H1 (cell line): ENCODE data around the gene NOS3. TPM values are rescaled to one million over a fixed set of nuclear protein-coding genes. Genes with fewer than 3 reads are reported as not detected.
A peak's percentile ranks its signal among the peaks of the same experiment; 100 is the strongest.

Experiments
- CTCF ChIA-PET: fragments of 300-600 bp; sonication (Branson Sonifier 250); formaldehyde crosslinking; loops from one replicate; lab custom pipeline; 2021; ENCODE audit not compliant: partially characterized antibody; lab: Charles Lee
- POLR2A ChIA-PET: fragments of 300-600 bp; sonication (Branson Sonifier 250); formaldehyde crosslinking; loops from one replicate; lab custom pipeline; 2021; ENCODE audit warnings: inconsistent platforms; ENCODE audit not compliant: partially characterized antibody; lab: Charles Lee
- DNase-seq, 2 experiments: peaks; one replicate each; pipeline versions ENCODE4 v3.0.0 to v3.0.0-alpha.2; 2010 to 2022; ENCODE audit warnings: low spot score in 2 of 2, low read depth in 1 of 2, mixed read lengths in 1 of 2
- FAIRE-seq: peaks from 2 replicates; lab custom pipeline; 2011; peaks lifted over from hg19 to GRCh38; lab: Jason Lieb, UNC
- H2AFZ ChIP-seq: 2 replicates; pipeline ENCODE4 v1.8.1; 2012; ENCODE audit warnings: low read length, inconsistent platforms
- H2AK5ac ChIP-seq: 2 replicates; pipeline ENCODE4 v1.6.1; 2013; ENCODE audit warnings: low read depth, low read length
- H2BK120ac ChIP-seq: replicated peaks from 2 replicates; pipeline ENCODE3; 2013; ENCODE audit warnings: low read depth, low read length, inconsistent platforms
- H2BK12ac ChIP-seq: 2 replicates; pipeline ENCODE4 v1.6.1; 2013; ENCODE audit warnings: low read depth, low read length
- H2BK15ac ChIP-seq: 2 replicates; pipeline ENCODE4 v1.6.1; 2013; ENCODE audit warnings: low read length
- H2BK20ac ChIP-seq: 2 replicates; pipeline ENCODE4 v1.6.1; 2013; ENCODE audit warnings: low read length
- H2BK5ac ChIP-seq: 2 replicates; pipeline ENCODE4 v1.6.1; 2013; ENCODE audit warnings: low read depth, low read length
- H3K14ac ChIP-seq: 2 replicates; pipeline ENCODE4 v1.6.1; 2013; ENCODE audit warnings: inconsistent platforms; ENCODE audit not compliant: insufficient read length
- H3K18ac ChIP-seq: 2 replicates; pipeline ENCODE4 v1.6.1; 2013; ENCODE audit warnings: low read length; ENCODE audit errors: extremely low read depth
- H3K23ac ChIP-seq: 2 replicates; pipeline ENCODE4 v1.6.1; 2013; ENCODE audit warnings: inconsistent platforms; ENCODE audit not compliant: insufficient read length
- H3K23me2 ChIP-seq: 2 replicates; pipeline ENCODE4 v1.6.1; 2013; ENCODE audit warnings: low read depth, low read length
- H3K27ac ChIP-seq: 2 replicates; pipeline ENCODE4 v1.6.1; 2011; ENCODE audit warnings: low read depth, low read length, inconsistent platforms
- H3K27me3 ChIP-seq, 4 experiments: replicated peaks in 1 of 4; 1 replicate in 1 of 4; 2 replicates in 3 of 4; pipeline versions ENCODE4 v1.6.1 to v1.8.1; 2011 to 2013; ENCODE audit warnings: low read length in 3 of 4, mild to moderate bottlenecking in 3 of 4, inconsistent platforms in 2 of 4, mixed read lengths in 2 of 4, moderate library complexity in 1 of 4; ENCODE audit not compliant: control insufficient read depth in 3 of 4, insufficient read depth in 3 of 4; ENCODE audit errors: extremely low read depth in 1 of 4
- H3K36me3 ChIP-seq, 4 experiments: 2 replicates each; pipeline versions ENCODE4 v1.6.1 to v1.8.1; 2011 to 2013; ENCODE audit warnings: mild to moderate bottlenecking in 4 of 4, low read length in 3 of 4, moderate library complexity in 2 of 4, control low read depth in 1 of 4, inconsistent platforms in 1 of 4; ENCODE audit not compliant: insufficient read depth in 4 of 4, control insufficient read depth in 2 of 4
- H3K4ac ChIP-seq: replicated peaks from 2 replicates; pipeline ENCODE3; 2013; ENCODE audit warnings: low read length, low read depth, mixed read lengths, inconsistent platforms; ENCODE audit not compliant: insufficient read length
- H3K4me1 ChIP-seq, 4 experiments: replicated peaks in 1 of 4; 1 replicate in 1 of 4; 2 replicates in 3 of 4; pipeline versions ENCODE4 v1.6.1 to v1.8.1; 2011 to 2013; ENCODE audit warnings: low read length in 3 of 4, inconsistent platforms in 2 of 4, mixed read lengths in 1 of 4; ENCODE audit not compliant: insufficient read depth in 4 of 4, control insufficient read depth in 3 of 4
- H3K4me2 ChIP-seq, 2 experiments: 2 replicates each; pipeline versions ENCODE4 v1.6.1 to v1.8.1; 2011 to 2013; ENCODE audit warnings: low read depth in 2 of 2, low read length in 2 of 2, control low read depth in 1 of 2, inconsistent platforms in 1 of 2, mild to moderate bottlenecking in 1 of 2; ENCODE audit not compliant: insufficient read depth in 1 of 2
- H3K4me3 ChIP-seq, 4 experiments: fragments of 200-600, 300-600 bp in 1 of 4; sonication (generic), shearing (Covaris generic), sonication (Bioruptor Twin) in 1 of 4; 2 replicates each; pipeline versions ENCODE4 v1.5.1 to v1.8.1; 2011 to 2016; ENCODE audit warnings: low read length in 4 of 4, low read depth in 3 of 4, control low read depth in 2 of 4, inconsistent platforms in 2 of 4, mild to moderate bottlenecking in 2 of 4, mixed read lengths in 1 of 4, moderate library complexity in 1 of 4; ENCODE audit not compliant: insufficient read depth in 2 of 4; ENCODE audit errors: extremely low read depth in 1 of 4
- H3K56ac ChIP-seq: replicated peaks from 2 replicates; pipeline ENCODE3; 2013; ENCODE audit warnings: low read depth, mild to moderate bottlenecking, mixed read lengths, low read length, inconsistent platforms; ENCODE audit not compliant: insufficient read length
- H3K79me1 ChIP-seq: 2 replicates; pipeline ENCODE4 v1.6.1; 2013; ENCODE audit warnings: low read depth, low read length, control low read depth
- H3K79me2 ChIP-seq, 2 experiments: 2 replicates each; pipeline versions ENCODE4 v1.6.1 to v1.8.1; 2012 to 2013; ENCODE audit warnings: low read length in 2 of 2, mild to moderate bottlenecking in 2 of 2, inconsistent platforms in 1 of 2; ENCODE audit not compliant: insufficient read depth in 2 of 2, control insufficient read depth in 1 of 2
- H3K9ac ChIP-seq, 4 experiments: replicated peaks in 1 of 4; 1 replicate in 1 of 4; 2 replicates in 3 of 4; pipeline versions ENCODE4 v1.6.1 to v1.8.1; 2011 to 2013; ENCODE audit warnings: low read depth in 3 of 4, low read length in 3 of 4, control low read depth in 2 of 4, mild to moderate bottlenecking in 2 of 4, moderate library complexity in 2 of 4, inconsistent platforms in 1 of 4; ENCODE audit errors: extremely low read depth in 1 of 4
- H3K9me3 ChIP-seq, 2 experiments: 2 replicates each; pipeline versions ENCODE4 v1.6.1 to v1.8.1; 2012 to 2013; ENCODE audit warnings: mild to moderate bottlenecking in 2 of 2, moderate library complexity in 2 of 2, control low read depth in 1 of 2, inconsistent platforms in 1 of 2, low read depth in 1 of 2, low read length in 1 of 2, mixed read lengths in 1 of 2; ENCODE audit not compliant: insufficient read depth in 2 of 2
- H4K20me1 ChIP-seq, 2 experiments: replicated peaks in 1 of 2; 2 replicates each; pipeline versions ENCODE3 to v1.8.1; 2011 to 2013; ENCODE audit warnings: inconsistent platforms in 2 of 2, low read length in 2 of 2, mild to moderate bottlenecking in 1 of 2; ENCODE audit not compliant: insufficient read depth in 2 of 2, control insufficient read depth in 1 of 2
- H4K5ac ChIP-seq: 2 replicates; pipeline ENCODE4 v1.6.1; 2013; ENCODE audit warnings: low read length, low read depth, mixed read lengths, inconsistent platforms; ENCODE audit not compliant: insufficient read length
- H4K8ac ChIP-seq: 2 replicates; pipeline ENCODE4 v1.8.0; 2013; ENCODE audit warnings: mild to moderate bottlenecking, moderate library complexity, low read length, inconsistent platforms; ENCODE audit not compliant: insufficient read depth; ENCODE audit errors: extremely low read depth
- H4K91ac ChIP-seq: replicated peaks from 2 replicates; pipeline ENCODE3; 2013; ENCODE audit warnings: low read length, mixed read lengths, inconsistent platforms; ENCODE audit not compliant: insufficient read length
- CHD1 ChIP-seq: IDR thresholded peaks from 2 replicates; pipeline ENCODE4 v1.6.1; 2012; ENCODE audit warnings: low read depth, low read length, improper control_type of control experiment
- GTF2F1 ChIP-seq: IDR thresholded peaks from 2 replicates; pipeline ENCODE4 v1.6.1; 2012; ENCODE audit warnings: low read depth, low read length, improper control_type of control experiment, borderline replicate concordance
- KDM4A ChIP-seq: IDR thresholded peaks from one replicate; pipeline ENCODE4 v1.7.1; 2012; ENCODE audit warnings: low read depth, mild to moderate bottlenecking, moderate library complexity, low read length, inconsistent platforms; ENCODE audit not compliant: severe bottlenecking
- WGBS, 2 experiments: shearing (Covaris generic) in 1 of 2; methylation state at CpG; one replicate each; pipeline versions ENCODE4 v1.1.6 to v1.1.7; 2013 to 2015; ENCODE audit warnings: low lambda C conversion rate in 2 of 2, mixed read lengths in 2 of 2, inconsistent platforms in 1 of 2, low coverage in 1 of 2, missing lambda C conversion rate in 1 of 2; ENCODE audit not compliant: insufficient replicate concordance in 2 of 2, insufficient coverage in 1 of 2, insufficient read length in 1 of 2; ENCODE audit errors: extremely low coverage in 1 of 2, missing lambda C conversion rate in 1 of 2; 5-methylcytosine and 5-hydroxymethylcytosine counted together
- polyA plus RNA-seq, 7 experiments: library from polyadenylated mRNA; depleted of rRNA in 3 of 7; stranded (reverse) in 5 of 7; unstranded in 2 of 7; fragments of >200 nt in 5 of 7; fragments of 200-250 nt in 2 of 7; gene quantifications; 1 replicate in 5 of 7; 2 replicates in 1 of 7; 4 replicates in 1 of 7; pipeline versions ENCODE4 v1.2.1 to v1.2.3, GENCODE V29; 2011 to 2013; ENCODE audit warnings: missing spikeins in 2 of 7, mixed read lengths in 2 of 7
- total RNA-seq: library from RNA; stranded (reverse); fragmentation: NEBNext Ultra II Directional; extraction: Animal tissue kit (Norgen Biotek cat#: 25700); gene quantifications from 2 replicates; pipeline ENCODE4 v1.2.1, GENCODE V29; 2021

The NOS3 gene
- total and polyA plus RNA-seq, 2 of the 8 experiments (the other 6 are each of a cell fraction or from before 2014, with no cell fraction given) = 4.4 to 16.2 TPM

DNA sequence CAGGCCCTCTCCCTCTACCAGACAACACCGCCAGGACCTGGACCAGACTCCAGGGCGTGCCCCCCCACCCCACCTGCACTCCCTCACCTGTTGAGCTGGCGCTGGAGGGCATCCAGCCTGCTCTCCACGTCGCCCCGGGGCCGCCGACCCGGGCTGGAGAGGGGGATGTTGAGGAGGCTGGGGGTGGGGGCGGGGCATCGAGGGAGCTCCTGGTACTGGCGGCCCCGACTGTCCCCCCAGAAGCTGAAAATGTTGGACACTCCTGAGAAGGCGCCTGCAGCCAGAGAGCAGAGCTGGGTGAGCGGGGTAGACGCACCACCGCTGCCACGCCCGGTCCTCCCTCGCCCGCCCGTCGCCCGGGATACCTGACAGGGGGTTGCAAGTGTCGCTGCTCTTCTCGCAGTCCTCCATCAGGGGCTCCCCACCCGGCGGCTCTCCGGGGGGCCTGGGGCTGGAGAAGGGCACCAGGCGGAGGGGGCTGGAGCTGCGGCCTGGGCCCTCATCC is 43.5 kb upstream of the NOS3 start:
- Histone ChIP-seq H2AK5ac (no peak overlapping the region), H3K9me3 (no peaks in the 10 kb centered on the region), H3K4me3 (peak overlapping the region in 3 of 4 experiments; percentile 32 to 56 (median 33); a peak in 5 of 8 replicates), H3K18ac (peak overlapping the region; percentile 48; the same call in 1 of the 2 replicates), H2BK20ac (no peak overlapping the region), H4K8ac (no peak overlapping the region; the same call in 1 of the 2 replicates), H3K27me3 (peaks cover 0 to 18% (median 13%) of the 10 kb centered on the region in 4 experiments; a peak in 5 of 7 replicates), H3K9ac (no peak overlapping the region; a peak in 1 of 7 replicates), H4K20me1 (peaks cover 0 to 3% of the 10 kb centered on the region in 2 experiments), H3K14ac (no peak overlapping the region), H2BK120ac (no peak overlapping the region), H3K23me2 (peaks cover 4% of the 10 kb centered on the region; the same call in 1 of the 2 replicates), H3K27ac (no peak overlapping the region), H2BK5ac (no peak overlapping the region), H3K56ac (no peak overlapping the region), H3K79me1 (no peaks in the 10 kb centered on the region), H2BK12ac (no peak overlapping the region), H3K4me1 (peaks cover 0 to 39% (median 27%) of the 10 kb centered on the region in 4 experiments; a peak in 6 of 7 replicates), H3K36me3 (no peaks in the 10 kb centered on the region), H4K5ac (no peak overlapping the region), H3K79me2 (no peaks in the 10 kb centered on the region), H2BK15ac (no peak overlapping the region), H2AFZ (no peak overlapping the region), H3K23ac (no peak overlapping the region), H3K4me2 (peak overlapping the region; percentile 41 to 66), H3K4ac (no peak overlapping the region), H4K91ac (no peak overlapping the region)
- 49% methylated on average over 13 of the region's 31 CpGs; no CpG with 5 or more reads in 1 of the 2 experiments for WGBS, 2 experiments
- DNase-seq = no peak
- ChIA-PET POLR2A (interaction anchor here (0.8 to 1.5 kb wide), 3 partner anchors 10 to 16 kb away, joined by 3 to 4 read pairs (median 3); no protein-coding TSS in a partner anchor), CTCF (interaction anchor here (0.6 to 6.1 kb wide), 9 partner anchors 16 to 71 kb away, joined by 3 to 35 read pairs (median 6); no protein-coding TSS in a partner anchor)
- no peak for FAIRE-seq
- TF ChIP-seq KDM4A (peak; percentile 27), CHD1 (no peak), GTF2F1 (no peak)
